Activated CD8-positive, alpha-beta memory T cell treated with anti-CD3 and anti-CD28 coated beads, Interleukin-2, amount 10 ng/mL, durations not matched to agents 7 days and 5 days (primary cell): ENCODE results near the gene WNT5B. TPM values are rescaled to one million over a fixed set of nuclear protein-coding genes. Genes with fewer than 3 reads are reported as not detected.
A peak's percentile ranks its signal among the peaks of the same experiment; 100 is the strongest.

ENCODE experiments used
- ATAC-seq: fragments of 150-1000 bp; cut with Tn5 transposase; one replicate; pipeline ENCODE4 v1.10.0; 2021; ENCODE audit warnings: moderate library complexity
- CTCF ChIA-PET: fragments of 350-600 bp; sonication (Branson Sonifier 250); formaldehyde crosslinking; loops from one replicate; lab custom pipeline; 2021; ENCODE audit warnings: antibody characterized with exemption; lab: Charles Lee
- DNase-seq: peaks from one replicate; pipeline ENCODE4 v3.0.0-alpha.2; 2020
- H3K27ac Mint-ChIP-seq: one replicate; pipeline ENCODE4 v1.8.0; 2021; ENCODE audit warnings: mild to moderate bottlenecking, mixed read lengths
- H3K27me3 Mint-ChIP-seq: one replicate; pipeline ENCODE4 v1.8.0; 2021; ENCODE audit warnings: mixed read lengths
- H3K36me3 Mint-ChIP-seq: one replicate; pipeline ENCODE4 v1.8.0; 2021; ENCODE audit warnings: mild to moderate bottlenecking, mixed read lengths
- H3K4me1 Mint-ChIP-seq: one replicate; pipeline ENCODE4 v1.8.0; 2021; ENCODE audit warnings: mixed read lengths
- H3K4me3 Mint-ChIP-seq: one replicate; pipeline ENCODE4 v1.8.0; 2021; ENCODE audit warnings: mild to moderate bottlenecking, moderate library complexity, mixed read lengths
- H3K9me3 Mint-ChIP-seq: one replicate; pipeline ENCODE4 v1.8.0; 2022; ENCODE audit warnings: low read depth, mixed read lengths
- total RNA-seq, 2 experiments: library from RNA; stranded (reverse); gene quantifications; one replicate each; pipeline ENCODE4 v1.2.3, GENCODE V29; 2021

Gene WNT5B
- total RNA-seq, 2 experiments from 2014 or later = 0.70 to 5.8 TPM

DNA sequence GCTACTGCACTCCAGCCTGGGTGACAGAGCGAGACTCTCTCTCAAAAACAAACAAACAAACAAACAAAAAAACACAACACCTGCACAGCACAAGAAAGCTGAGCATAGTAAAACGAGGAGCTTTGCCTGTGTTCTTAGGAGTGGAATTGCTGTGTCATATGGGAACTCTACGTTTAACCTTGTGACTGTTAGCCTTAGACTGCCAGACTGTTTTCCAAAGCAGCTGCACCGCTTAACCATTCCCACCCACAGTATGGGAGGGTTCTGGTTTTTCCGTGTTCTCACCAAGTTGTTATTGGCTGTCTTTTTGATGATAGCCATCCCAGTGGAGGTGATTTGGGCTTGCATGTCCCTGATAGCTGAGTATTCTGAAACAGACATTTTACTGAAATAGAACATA, 9.2 kb downstream of the WNT5B start:
- ATAC-seq (no peak), DNase-seq (no peak)
- CTCF ChIA-PET = interaction anchor here (0.7 kb wide), 2 partner anchors 10 to 85 kb away, joined by 3 read pairs; no protein-coding TSS in a partner anchor
- Mint-ChIP-seq H3K9me3 (no peaks in the 10 kb centered on the region), H3K36me3 (no peaks in the 10 kb centered on the region), H3K4me1 (peaks cover 6% of the 10 kb centered on the region), H3K4me3 (no peak overlapping the region), H3K27me3 (peaks cover 31% of the 10 kb centered on the region), H3K27ac (no peak overlapping the region)

GRCh38 chr12:1639538-1639937, 10.5 kb downstream of the WNT5B start:
- H3K9me3 Mint-ChIP-seq = no peaks in the 10 kb centered on the region
- H3K27ac Mint-ChIP-seq = no peak overlapping the region
- CTCF ChIA-PET = interaction anchor here (1.1 to 1.2 kb wide), 2 partner anchors 14 to 152 kb away, joined by 3 read pairs; no protein-coding TSS in a partner anchor
- DNase-seq (no peak), ATAC-seq (no peak)
- no peak overlapping the region for H3K4me3 Mint-ChIP-seq
- H3K27me3 Mint-ChIP-seq = peaks cover 21% of the 10 kb centered on the region
- no peaks in the 10 kb centered on the region for H3K36me3 Mint-ChIP-seq
- peaks cover 6% of the 10 kb centered on the region for H3K4me1 Mint-ChIP-seq

GRCh38 chr12:1640328-1641234, 11.6 kb downstream of the WNT5B start:
- Mint-ChIP-seq H3K4me3 (no peak overlapping the region), H3K36me3 (no peaks in the 10 kb centered on the region), H3K27me3 (peaks cover 11% of the 10 kb centered on the region), H3K4me1 (peaks cover 9% of the 10 kb centered on the region), H3K27ac (no peak overlapping the region), H3K9me3 (no peaks in the 10 kb centered on the region)
- ATAC-seq = no peak
- CTCF ChIA-PET = interaction anchor here (0.8 kb wide), 1 partner anchor 12 kb away, joined by 4 read pairs; no protein-coding TSS in a partner anchor
- no peak for DNase-seq

- no peak for ATAC-seq
- CTCF ChIA-PET = interaction anchor here (1.2 to 2.9 kb wide), 4 partner anchors 8 to 149 kb away, joined by 3 to 16 read pairs (median 8); no protein-coding TSS in a partner anchor
- H3K27me3 Mint-ChIP-seq = peaks cover 7% of the 10 kb centered on the region
- no peak overlapping the region for H3K27ac Mint-ChIP-seq
- H3K36me3 Mint-ChIP-seq = no peaks in the 10 kb centered on the region
- peaks cover 17% of the 10 kb centered on the region for H3K4me1 Mint-ChIP-seq
- H3K9me3 Mint-ChIP-seq = no peaks in the 10 kb centered on the region
- H3K4me3 Mint-ChIP-seq = no peak overlapping the region
- no peak for DNase-seq
These were observed 13.5 kb downstream of the WNT5B start for GRCh38 chr12:1642513-1642912.

DNA sequence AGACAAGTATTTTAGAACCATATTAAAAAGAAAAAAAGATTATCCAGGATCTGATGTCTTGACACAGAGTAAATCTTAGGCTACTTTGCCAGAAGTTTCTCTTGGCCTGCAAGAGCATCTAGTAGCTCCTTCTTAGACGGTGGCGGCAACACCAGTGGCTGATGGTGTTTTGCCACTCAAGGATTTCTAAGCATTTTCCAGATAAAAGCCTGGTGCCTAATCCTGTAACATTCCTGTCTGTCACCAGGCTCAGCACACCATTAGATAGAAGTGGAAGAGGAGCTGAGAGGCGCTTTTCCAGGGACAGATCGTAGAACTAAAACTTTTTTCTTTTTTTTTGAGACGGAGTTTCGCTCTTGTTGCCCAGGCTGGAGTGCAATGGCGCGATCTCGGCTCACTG, 14.0 kb downstream of the WNT5B start:
- H3K27ac Mint-ChIP-seq = no peak overlapping the region
- peaks cover 8% of the 10 kb centered on the region for H3K27me3 Mint-ChIP-seq
- ATAC-seq (no peak), DNase-seq (no peak)
- CTCF ChIA-PET = interaction anchor here (1.2 to 2.9 kb wide), 5 partner anchors 8 to 148 kb away, joined by 3 to 16 read pairs (median 8); no protein-coding TSS in a partner anchor
- H3K4me1 Mint-ChIP-seq = peaks cover 17% of the 10 kb centered on the region
- H3K9me3 Mint-ChIP-seq = no peaks in the 10 kb centered on the region
- no peak overlapping the region for H3K4me3 Mint-ChIP-seq
- H3K36me3 Mint-ChIP-seq = no peaks in the 10 kb centered on the region

DNA sequence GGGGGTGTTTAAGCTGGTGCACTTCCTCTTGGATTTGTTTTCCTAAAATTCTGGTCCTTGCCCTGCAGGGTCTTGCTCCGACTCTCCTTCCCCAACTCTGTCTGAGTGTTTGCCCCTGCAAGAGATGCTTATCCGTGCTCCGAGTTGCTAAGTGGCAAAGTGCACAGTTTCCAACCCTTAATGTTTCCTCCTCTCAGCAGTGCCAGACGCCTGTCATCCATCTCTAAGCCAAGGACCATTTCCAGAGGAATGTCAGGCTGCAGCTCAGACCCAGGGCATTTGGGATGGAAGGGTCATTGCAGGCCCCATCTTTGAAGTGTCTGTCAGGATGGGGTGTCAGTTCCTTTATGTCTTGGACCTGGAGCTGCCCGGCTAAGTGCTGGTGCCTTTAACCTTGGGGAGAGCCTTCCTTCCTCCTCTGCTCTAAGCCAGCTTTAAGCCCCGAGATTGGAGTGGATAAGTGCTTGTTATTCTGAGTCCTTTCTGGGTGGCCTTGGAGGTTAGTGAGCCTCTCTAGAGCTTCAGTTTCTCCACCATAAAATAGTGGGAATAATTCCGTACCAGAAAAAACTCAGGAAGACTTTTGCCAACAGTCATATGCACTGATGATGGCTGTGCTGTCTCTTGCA, 15.0 kb downstream of the WNT5B start:
- H3K4me1 Mint-ChIP-seq = peaks cover 17% of the 10 kb centered on the region
- H3K36me3 Mint-ChIP-seq = no peaks in the 10 kb centered on the region
- CTCF ChIA-PET = interaction anchor here (0.6 to 2.9 kb wide), 8 partner anchors 9 to 709 kb away, joined by 3 to 16 read pairs (median 7); no protein-coding TSS in a partner anchor
- DNase-seq = no peak
- no peak overlapping the region for H3K27ac Mint-ChIP-seq
- ATAC-seq = no peak
- H3K4me3 Mint-ChIP-seq = no peak overlapping the region
- no peaks in the 10 kb centered on the region for H3K9me3 Mint-ChIP-seq
- peaks cover 17% of the 10 kb centered on the region for H3K27me3 Mint-ChIP-seq

GRCh38 chr12:1644534-1645438, 15.8 kb downstream of the WNT5B start:
- CTCF ChIA-PET = interaction anchor here (1.1 to 2.9 kb wide), 7 partner anchors 9 to 295 kb away, joined by 3 to 16 read pairs (median 8); no protein-coding TSS in a partner anchor
- H3K27me3 Mint-ChIP-seq = peaks cover 25% of the 10 kb centered on the region

DNA sequence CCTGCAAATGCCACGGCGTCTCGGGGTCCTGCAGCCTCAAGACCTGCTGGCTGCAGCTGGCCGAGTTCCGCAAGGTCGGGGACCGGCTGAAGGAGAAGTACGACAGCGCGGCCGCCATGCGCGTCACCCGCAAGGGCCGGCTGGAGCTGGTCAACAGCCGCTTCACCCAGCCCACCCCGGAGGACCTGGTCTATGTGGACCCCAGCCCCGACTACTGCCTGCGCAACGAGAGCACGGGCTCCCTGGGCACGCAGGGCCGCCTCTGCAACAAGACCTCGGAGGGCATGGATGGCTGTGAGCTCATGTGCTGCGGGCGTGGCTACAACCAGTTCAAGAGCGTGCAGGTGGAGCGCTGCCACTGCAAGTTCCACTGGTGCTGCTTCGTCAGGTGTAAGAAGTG, 16.8 kb downstream of the WNT5B start:
- Mint-ChIP-seq H3K9me3 (no peaks in the 10 kb centered on the region), H3K4me1 (peaks cover 17% of the 10 kb centered on the region), H3K36me3 (no peaks in the 10 kb centered on the region), H3K27me3 (peaks cover 34% of the 10 kb centered on the region), H3K4me3 (no peak overlapping the region), H3K27ac (no peak overlapping the region)
- no peak for DNase-seq
- CTCF ChIA-PET = interaction anchor here (1.1 to 16.9 kb wide), 2 partner anchors 145 to 294 kb away, joined by 3 to 304 read pairs; no protein-coding TSS in a partner anchor
- ATAC-seq = no peak

More at GRCh38 chr12:1644534-1645438, 15.8 kb downstream of the WNT5B start:
- peaks cover 17% of the 10 kb centered on the region for H3K4me1 Mint-ChIP-seq
- H3K4me3 Mint-ChIP-seq = no peak overlapping the region
- DNase-seq = no peak
- H3K36me3 Mint-ChIP-seq = no peaks in the 10 kb centered on the region
- no peak for ATAC-seq
- H3K9me3 Mint-ChIP-seq = no peaks in the 10 kb centered on the region
- no peak overlapping the region for H3K27ac Mint-ChIP-seq

GRCh38 chr12:1646569-1647284, 17.7 kb downstream of the WNT5B start:
- DNase-seq = peak; percentile 48
- no peak overlapping the region for H3K27ac Mint-ChIP-seq
- no peaks in the 10 kb centered on the region for H3K36me3 Mint-ChIP-seq
- peaks cover 38% of the 10 kb centered on the region for H3K27me3 Mint-ChIP-seq
- CTCF ChIA-PET = interaction anchor here (1.4 to 16.9 kb wide), 3 partner anchors 12 to 936 kb away, joined by 3 to 304 read pairs (median 16); no protein-coding TSS in a partner anchor
- peak; percentile 27 for ATAC-seq
- no peak overlapping the region for H3K4me3 Mint-ChIP-seq
- H3K9me3 Mint-ChIP-seq = no peaks in the 10 kb centered on the region
- peaks cover 16% of the 10 kb centered on the region for H3K4me1 Mint-ChIP-seq

- ATAC-seq = no peak
- peaks cover 11% of the 10 kb centered on the region for H3K4me1 Mint-ChIP-seq
- no peak for DNase-seq
- no peak overlapping the region for H3K4me3 Mint-ChIP-seq
- peaks cover 40% of the 10 kb centered on the region for H3K27me3 Mint-ChIP-seq
- H3K36me3 Mint-ChIP-seq = no peaks in the 10 kb centered on the region
- no peaks in the 10 kb centered on the region for H3K9me3 Mint-ChIP-seq
- CTCF ChIA-PET = interaction anchor here (1.4 to 16.9 kb wide), 3 partner anchors 12 to 935 kb away, joined by 3 to 304 read pairs (median 16); no protein-coding TSS in a partner anchor
- no peak overlapping the region for H3K27ac Mint-ChIP-seq
These were observed 18.2 kb downstream of the WNT5B start for GRCh38 chr12:1647285-1647669.

DNA sequence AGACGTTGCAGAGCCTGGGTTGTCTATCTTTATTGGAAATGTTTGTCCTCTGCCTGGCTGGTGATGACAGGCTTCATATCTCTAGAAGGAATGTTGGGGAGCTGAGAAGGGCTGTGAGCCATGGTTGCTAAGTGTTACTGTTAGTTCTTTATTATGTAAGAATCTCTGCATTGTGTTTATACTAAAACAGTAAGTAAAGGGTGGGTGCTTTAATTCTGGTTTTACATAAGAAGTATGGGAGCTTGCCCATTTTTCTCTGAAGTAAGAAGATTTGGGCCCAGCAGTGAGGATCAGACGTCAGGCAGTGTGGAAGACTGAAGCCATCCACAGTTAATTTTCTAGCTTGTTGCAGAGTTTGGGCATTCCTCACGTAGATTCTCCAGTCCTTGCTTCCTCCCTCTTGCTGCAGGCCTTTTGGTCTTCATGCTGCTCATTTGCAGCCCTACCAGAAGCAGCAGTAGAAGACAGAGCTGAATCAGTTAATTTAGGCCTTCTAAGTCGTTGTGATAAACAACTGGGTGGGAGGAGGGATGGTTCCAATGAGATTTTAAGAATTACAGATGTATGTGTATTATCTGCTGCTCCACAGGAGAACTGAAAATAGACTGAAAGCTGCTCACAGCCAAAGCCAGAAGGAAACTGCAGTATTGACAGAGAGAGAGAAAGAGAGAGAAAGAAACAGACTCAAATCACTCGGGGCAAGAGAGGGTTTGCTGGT, 21.4 kb downstream of the WNT5B start:
- no peaks in the 10 kb centered on the region for H3K36me3 Mint-ChIP-seq
- H3K4me1 Mint-ChIP-seq = peaks cover 11% of the 10 kb centered on the region
- no peaks in the 10 kb centered on the region for H3K9me3 Mint-ChIP-seq
- CTCF ChIA-PET = interaction anchor here (1.9 to 16.9 kb wide), 5 partner anchors 16 to 289 kb away, joined by 4 to 304 read pairs (median 16); no protein-coding TSS in a partner anchor
- ATAC-seq (no peak), DNase-seq (no peak)
- H3K27me3 Mint-ChIP-seq = peaks cover 42% of the 10 kb centered on the region
- H3K4me3 Mint-ChIP-seq = no peak overlapping the region
- no peak overlapping the region for H3K27ac Mint-ChIP-seq
